GM23338 (cell line): ENCODE measurements around the gene DMD. TPM values are rescaled to one million over a fixed set of nuclear protein-coding genes. Genes with fewer than 3 reads are reported as not detected.

ENCODE experiments used
- ATAC-seq: fragments of 200-7000 bp; cut with Tn5 transposase; 3 replicates; pipeline ENCODE4 v1.9.1; 2020
- DNase-seq: peaks from one replicate; pipeline ENCODE4 v3.0.0-alpha.2; 2015; ENCODE audit warnings: low spot score
- H2AFZ ChIP-seq: fragments of 200-600 bp; sonication (generic); 2 replicates; pipeline ENCODE4 v1.8.0; 2016; ENCODE audit warnings: antibody characterized with exemption, mild to moderate bottlenecking, moderate library complexity
- H3F3A ChIP-seq: fragments of 200-600 bp; sonication (generic); replicated peaks from 2 replicates; pipeline ENCODE4 v1.8.0; 2017; ENCODE audit warnings: antibody characterized with exemption, mixed run types, low read depth
- H3K27ac ChIP-seq: fragments of 200-600 bp; sonication (generic); 2 replicates; pipeline ENCODE4 v1.6.1; 2016; ENCODE audit warnings: low read depth
- H3K27me3 ChIP-seq: fragments of 200-600 bp; sonication (generic); 2 replicates; pipeline ENCODE4 v1.8.0; 2016; ENCODE audit warnings: mild to moderate bottlenecking, mixed run types, moderate library complexity; ENCODE audit not compliant: insufficient read depth
- H3K36me3 ChIP-seq: fragments of 200-600 bp; sonication (generic); 2 replicates; pipeline ENCODE4 v1.8.0; 2016; ENCODE audit warnings: mild to moderate bottlenecking; ENCODE audit not compliant: insufficient read depth
- H3K4me1 ChIP-seq: fragments of 200-600 bp; sonication (generic); 2 replicates; pipeline ENCODE4 v1.8.0; 2016; ENCODE audit warnings: mild to moderate bottlenecking, moderate library complexity; ENCODE audit not compliant: insufficient read depth
- H3K4me2 ChIP-seq: fragments of 200-600 bp; sonication (generic); 2 replicates; pipeline ENCODE4 v1.7.1; 2017; ENCODE audit warnings: mixed run types
- H3K4me3 ChIP-seq: fragments of 200-600 bp; sonication (generic); 2 replicates; pipeline ENCODE4 v1.6.1; 2016; ENCODE audit warnings: mixed run types
- H3K79me2 ChIP-seq: fragments of 200-600 bp; sonication (generic); replicated peaks from 2 replicates; pipeline ENCODE4 v1.8.0; 2017; ENCODE audit warnings: mild to moderate bottlenecking; ENCODE audit not compliant: insufficient read depth
- H3K9me2 ChIP-seq: fragments of 200-600 bp; sonication (generic); 2 replicates; pipeline ENCODE4 v1.8.0; 2017; ENCODE audit not compliant: insufficient read depth
- H4K20me1 ChIP-seq: fragments of 200-600 bp; sonication (generic); replicated peaks from 2 replicates; pipeline ENCODE4 v1.8.0; 2017; ENCODE audit warnings: mild to moderate bottlenecking; ENCODE audit not compliant: insufficient read depth
- H3K27ac Mint-ChIP-seq: 2 replicates; pipeline ENCODE4 v1.8.0; 2020; ENCODE audit warnings: inconsistent platforms, mild to moderate bottlenecking, moderate library complexity, mixed read lengths
- H3K27me3 Mint-ChIP-seq: 3 replicates; pipeline ENCODE4 v1.8.0; 2022; ENCODE audit warnings: low read depth, mild to moderate bottlenecking, moderate library complexity, mixed read lengths, inconsistent platforms; ENCODE audit not compliant: insufficient read depth, poor library complexity
- H3K36me3 Mint-ChIP-seq: 3 replicates; pipeline ENCODE4 v1.8.0; 2021; ENCODE audit warnings: low read depth, mild to moderate bottlenecking, inconsistent platforms, moderate library complexity, mixed read lengths
- H3K4me1 Mint-ChIP-seq: 3 replicates; pipeline ENCODE4 v1.8.0; 2020; ENCODE audit warnings: mild to moderate bottlenecking, inconsistent platforms, mixed read lengths
- H3K4me3 Mint-ChIP-seq: 3 replicates; pipeline ENCODE4 v1.8.0; 2021; ENCODE audit warnings: moderate library complexity, mild to moderate bottlenecking, inconsistent platforms, mixed read lengths
- H3K9me3 Mint-ChIP-seq: 3 replicates; pipeline ENCODE4 v1.8.0; 2020; ENCODE audit warnings: moderate library complexity, mild to moderate bottlenecking, inconsistent platforms, mixed read lengths
- CREB1 ChIP-seq: fragments of 250-450 bp; sonication (Bioruptor Pico); IDR thresholded peaks from 2 replicates; pipeline ENCODE4 v1.5.0; 2020; ENCODE audit warnings: low read depth, mild to moderate bottlenecking, moderate library complexity
- EZH2 ChIP-seq: fragments of 200-600 bp; sonication (generic); IDR thresholded peaks from one replicate; pipeline ENCODE4 v1.8.0; 2017; ENCODE audit warnings: antibody characterized with exemption, mild to moderate bottlenecking, low read depth; ENCODE audit not compliant: unreplicated experiment
- EZH2phosphoT487 ChIP-seq: fragments of 200-600 bp; sonication (generic); IDR thresholded peaks from one replicate; pipeline ENCODE4 v1.8.1; 2018; ENCODE audit warnings: antibody characterized with exemption; ENCODE audit not compliant: unreplicated experiment
- JUNB ChIP-seq: IDR thresholded peaks from one replicate; pipeline ENCODE4 v1.6.1; 2016; ENCODE audit warnings: antibody characterized with exemption; ENCODE audit not compliant: unreplicated experiment
- NANOG ChIP-seq: IDR thresholded peaks from 2 replicates; pipeline ENCODE4 v1.6.1; 2016; ENCODE audit warnings: antibody characterized with exemption, borderline replicate concordance
- POLR2AphosphoS5 ChIP-seq: IDR thresholded peaks from 2 replicates; pipeline ENCODE4 v1.6.1; 2016; ENCODE audit warnings: antibody characterized with exemption, low read depth
- STAT1 ChIP-seq: IDR thresholded peaks from one replicate; pipeline ENCODE4 v1.6.1; 2016; ENCODE audit warnings: antibody characterized with exemption; ENCODE audit not compliant: unreplicated experiment
- ZNF114 ChIP-seq: fragments of 250-450 bp; sonication (Bioruptor Pico); IDR thresholded peaks from 2 replicates; pipeline ENCODE4 v1.5.0; 2020; ENCODE audit warnings: mild to moderate bottlenecking, moderate library complexity
- ZNF331 ChIP-seq: fragments of 250-450 bp; sonication (Bioruptor Pico); IDR thresholded peaks from 2 replicates; pipeline ENCODE4 v1.5.0; 2020; ENCODE audit warnings: low read depth, mild to moderate bottlenecking, moderate library complexity
- polyA plus RNA-seq: library from polyadenylated mRNA; unstranded; fragments of >200 nt; fragmentation: Nextera tagmentation; extraction: Ambion mirVana; gene quantifications from 2 replicates; pipeline ENCODE4 v1.2.1, GENCODE V29; 2016
- total RNA-seq: library from RNA; depleted of rRNA; stranded (reverse); fragments of >200 nt; shearing (Covaris generic); gene quantifications from 2 replicates; pipeline ENCODE4 v1.2.3, GENCODE V29; 2014
- TF ChIP-seq, protein P1 (sequence below): IDR thresholded peaks from one replicate; pipeline ENCODE4 v1.6.1; 2018; ENCODE audit warnings: antibody characterized with exemption; ENCODE audit not compliant: unreplicated experiment
- TF ChIP-seq, protein P2 (sequence below), 2 experiments: fragments of 200-600 bp in 1 of 2; sonication (generic) in 1 of 2; conservative IDR thresholded peaks; 2 replicates each; pipeline versions ENCODE4 v1.5.1 to v1.6.1; 2016 to 2017; ENCODE audit warnings: antibody characterized with exemption in 2 of 2, low read depth in 2 of 2, mild to moderate bottlenecking in 2 of 2, moderate library complexity in 1 of 2

The DMD gene
- total and polyA plus RNA-seq, 2 experiments from 2014 or later = 4.5 to 7.6 TPM

DNA sequence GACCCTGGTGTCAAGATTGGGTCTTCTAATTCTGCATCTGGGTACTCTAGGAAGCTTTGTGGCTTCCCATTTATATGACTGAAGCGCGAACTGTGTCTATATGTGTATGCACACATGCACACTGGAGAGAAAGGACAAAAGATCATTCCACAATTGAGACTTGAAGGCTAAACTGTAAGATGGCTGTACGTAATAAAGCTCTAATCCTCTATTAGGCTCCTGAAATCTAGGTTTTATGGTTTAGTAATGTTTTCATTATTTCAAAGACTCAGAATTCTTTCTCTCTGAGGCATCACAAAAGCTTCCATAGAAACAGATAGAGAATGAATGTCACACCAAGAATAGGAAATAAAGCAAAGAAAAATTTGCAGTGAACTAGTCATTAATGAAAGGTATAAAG, 1818.8 kb downstream of the DMD start:
- no peaks in the 10 kb centered on the region for H3K36me3 Mint-ChIP-seq
- H3K27ac Mint-ChIP-seq = no peak overlapping the region
- Histone ChIP-seq H2AFZ (no peak overlapping the region), H4K20me1 (no peaks in the 10 kb centered on the region), H3K36me3 (no peaks in the 10 kb centered on the region), H3K79me2 (no peaks in the 10 kb centered on the region), H3K27me3 (no peaks in the 10 kb centered on the region), H3K4me3 (no peak overlapping the region), H3K4me1 (no peaks in the 10 kb centered on the region), H3K27ac (no peak overlapping the region), H3F3A (no peaks in the 10 kb centered on the region), H3K4me2 (no peak overlapping the region), H3K9me2 (no peaks in the 10 kb centered on the region)
- no peak for DNase-seq
- no peaks in the 10 kb centered on the region for H3K27me3 Mint-ChIP-seq
- no peaks in the 10 kb centered on the region; the same call in 2 of the 3 replicates for H3K9me3 Mint-ChIP-seq
- no peaks in the 10 kb centered on the region for H3K4me1 Mint-ChIP-seq
- TF ChIP-seq, protein P1, sequence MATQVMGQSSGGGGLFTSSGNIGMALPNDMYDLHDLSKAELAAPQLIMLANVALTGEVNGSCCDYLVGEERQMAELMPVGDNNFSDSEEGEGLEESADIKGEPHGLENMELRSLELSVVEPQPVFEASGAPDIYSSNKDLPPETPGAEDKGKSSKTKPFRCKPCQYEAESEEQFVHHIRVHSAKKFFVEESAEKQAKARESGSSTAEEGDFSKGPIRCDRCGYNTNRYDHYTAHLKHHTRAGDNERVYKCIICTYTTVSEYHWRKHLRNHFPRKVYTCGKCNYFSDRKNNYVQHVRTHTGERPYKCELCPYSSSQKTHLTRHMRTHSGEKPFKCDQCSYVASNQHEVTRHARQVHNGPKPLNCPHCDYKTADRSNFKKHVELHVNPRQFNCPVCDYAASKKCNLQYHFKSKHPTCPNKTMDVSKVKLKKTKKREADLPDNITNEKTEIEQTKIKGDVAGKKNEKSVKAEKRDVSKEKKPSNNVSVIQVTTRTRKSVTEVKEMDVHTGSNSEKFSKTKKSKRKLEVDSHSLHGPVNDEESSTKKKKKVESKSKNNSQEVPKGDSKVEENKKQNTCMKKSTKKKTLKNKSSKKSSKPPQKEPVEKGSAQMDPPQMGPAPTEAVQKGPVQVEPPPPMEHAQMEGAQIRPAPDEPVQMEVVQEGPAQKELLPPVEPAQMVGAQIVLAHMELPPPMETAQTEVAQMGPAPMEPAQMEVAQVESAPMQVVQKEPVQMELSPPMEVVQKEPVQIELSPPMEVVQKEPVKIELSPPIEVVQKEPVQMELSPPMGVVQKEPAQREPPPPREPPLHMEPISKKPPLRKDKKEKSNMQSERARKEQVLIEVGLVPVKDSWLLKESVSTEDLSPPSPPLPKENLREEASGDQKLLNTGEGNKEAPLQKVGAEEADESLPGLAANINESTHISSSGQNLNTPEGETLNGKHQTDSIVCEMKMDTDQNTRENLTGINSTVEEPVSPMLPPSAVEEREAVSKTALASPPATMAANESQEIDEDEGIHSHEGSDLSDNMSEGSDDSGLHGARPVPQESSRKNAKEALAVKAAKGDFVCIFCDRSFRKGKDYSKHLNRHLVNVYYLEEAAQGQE = no peak
- TF ChIP-seq ZNF114 (CRISPR knock-in tag) (no peak), NANOG (no peak), JUNB (no peak), POLR2AphosphoS5 (no peak), CREB1 (CRISPR knock-in tag) (no peak), EZH2 (no peak), STAT1 (no peak)
- TF ChIP-seq, protein P2, sequence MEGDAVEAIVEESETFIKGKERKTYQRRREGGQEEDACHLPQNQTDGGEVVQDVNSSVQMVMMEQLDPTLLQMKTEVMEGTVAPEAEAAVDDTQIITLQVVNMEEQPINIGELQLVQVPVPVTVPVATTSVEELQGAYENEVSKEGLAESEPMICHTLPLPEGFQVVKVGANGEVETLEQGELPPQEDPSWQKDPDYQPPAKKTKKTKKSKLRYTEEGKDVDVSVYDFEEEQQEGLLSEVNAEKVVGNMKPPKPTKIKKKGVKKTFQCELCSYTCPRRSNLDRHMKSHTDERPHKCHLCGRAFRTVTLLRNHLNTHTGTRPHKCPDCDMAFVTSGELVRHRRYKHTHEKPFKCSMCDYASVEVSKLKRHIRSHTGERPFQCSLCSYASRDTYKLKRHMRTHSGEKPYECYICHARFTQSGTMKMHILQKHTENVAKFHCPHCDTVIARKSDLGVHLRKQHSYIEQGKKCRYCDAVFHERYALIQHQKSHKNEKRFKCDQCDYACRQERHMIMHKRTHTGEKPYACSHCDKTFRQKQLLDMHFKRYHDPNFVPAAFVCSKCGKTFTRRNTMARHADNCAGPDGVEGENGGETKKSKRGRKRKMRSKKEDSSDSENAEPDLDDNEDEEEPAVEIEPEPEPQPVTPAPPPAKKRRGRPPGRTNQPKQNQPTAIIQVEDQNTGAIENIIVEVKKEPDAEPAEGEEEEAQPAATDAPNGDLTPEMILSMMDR (conservative IDR thresholded peaks at IDR 0.05; ENCODE audit: low read depth in 2 of 2) = no peak
- ATAC-seq = no peak
- H3K4me3 Mint-ChIP-seq = no peak overlapping the region

DNA sequence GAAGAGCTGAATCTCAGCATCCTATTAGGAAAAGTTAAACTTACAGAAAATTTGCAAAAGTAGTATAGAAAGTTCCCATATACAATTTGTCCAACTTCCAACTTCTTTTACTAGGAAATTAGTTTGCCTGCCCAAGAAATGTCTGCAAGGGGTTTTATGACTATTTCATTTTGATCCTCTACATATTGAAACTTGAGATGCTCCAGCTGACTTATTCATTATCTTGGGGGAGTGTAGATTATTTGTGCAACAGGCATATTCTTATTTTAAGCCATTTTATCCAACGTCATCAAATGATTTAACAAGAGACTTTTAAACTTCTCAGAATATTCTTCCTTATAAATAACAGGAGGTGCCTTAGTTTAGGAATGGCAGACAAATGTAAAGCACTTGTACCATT, 1822.4 kb downstream of the DMD start:
- DNase-seq (no peak), ATAC-seq (no peak)
- Histone ChIP-seq H3K9me2 (no peaks in the 10 kb centered on the region), H3K79me2 (no peaks in the 10 kb centered on the region), H3K27ac (no peak overlapping the region), H3F3A (no peaks in the 10 kb centered on the region), H3K4me3 (no peak overlapping the region), H2AFZ (no peak overlapping the region), H3K27me3 (no peaks in the 10 kb centered on the region), H3K36me3 (no peaks in the 10 kb centered on the region), H3K4me2 (no peak overlapping the region), H3K4me1 (no peaks in the 10 kb centered on the region), H4K20me1 (no peaks in the 10 kb centered on the region)
- Mint-ChIP-seq H3K4me1 (no peaks in the 10 kb centered on the region), H3K9me3 (no peaks in the 10 kb centered on the region; the same call in 2 of the 3 replicates), H3K36me3 (no peaks in the 10 kb centered on the region), H3K4me3 (no peak overlapping the region), H3K27ac (no peak overlapping the region), H3K27me3 (no peaks in the 10 kb centered on the region)
- no peak for TF ChIP-seq NANOG
- TF ChIP-seq JUNB = no peak
- TF ChIP-seq ZNF114 (CRISPR knock-in tag) = no peak
- TF ChIP-seq EZH2phosphoT487 = no peak
- TF ChIP-seq EZH2 = no peak
- TF ChIP-seq ZNF331 (CRISPR knock-in tag) = no peak
- no peak for TF ChIP-seq POLR2AphosphoS5
- TF ChIP-seq, protein P1 = no peak
- TF ChIP-seq, protein P2 (conservative IDR thresholded peaks at IDR 0.05; ENCODE audit: low read depth in 2 of 2) = no peak
- TF ChIP-seq CREB1 (CRISPR knock-in tag) = no peak
- TF ChIP-seq STAT1 = no peak
